HEK293 (cell line): ENCODE data around the gene GALE.

Source experiments
- ATF2 ChIP-seq: fragments of 450-650 bp; formaldehyde crosslinking; IDR thresholded peaks from 2 replicates; pipeline ENCODE4 v1.5.1; 2016; ENCODE audit warnings: missing biosample characterization, missing genetic modification characterization, low read depth
- CTCF ChIP-seq: fragments of 450-650 bp; formaldehyde crosslinking; IDR thresholded peaks from 2 replicates; pipeline ENCODE4 v1.5.1; 2016; ENCODE audit warnings: missing biosample characterization, missing genetic modification characterization
- SP3 ChIP-seq: fragments of 450-650 bp; formaldehyde crosslinking; IDR thresholded peaks from 2 replicates; pipeline ENCODE4 v1.5.1; 2016; ENCODE audit warnings: missing biosample characterization, missing genetic modification characterization
- ZBTB26 ChIP-seq: fragments of 450-650 bp; formaldehyde crosslinking; optimal IDR thresholded peaks from 2 replicates; pipeline ENCODE3; 2016; ENCODE audit warnings: missing biosample characterization, mild to moderate bottlenecking, missing genetic modification characterization
- ZNF768 ChIP-seq: fragments of 450-650 bp; formaldehyde crosslinking; IDR thresholded peaks from 2 replicates; pipeline ENCODE4 v1.5.1; 2018; ENCODE audit warnings: missing biosample characterization, mild to moderate bottlenecking, missing genetic modification characterization
- ZNF843 ChIP-seq: fragments of 450-650 bp; formaldehyde crosslinking; IDR thresholded peaks from 2 replicates; pipeline ENCODE4 v1.5.1; 2016; ENCODE audit warnings: missing biosample characterization, missing genetic modification characterization
- ZXDB ChIP-seq: fragments of 450-650 bp; formaldehyde crosslinking; IDR thresholded peaks from 2 replicates; pipeline ENCODE4 v1.5.1; 2016; ENCODE audit warnings: missing biosample characterization, missing genetic modification characterization

GRCh38 chr1:23751815-23752200 is 48.7 kb downstream of the GALE start:
- TF ChIP-seq CTCF (tag by site-specific recombination) (no peak), SP3 (no peak), ZBTB26 (tag by site-specific recombination) (no peak), ATF2 (tag by site-specific recombination) (no peak), ZNF843 (no peak), ZXDB (tag by site-specific recombination) (no peak), ZNF768 (tag by site-specific recombination) (no peak)
